Left ventricle myocardium inferior (tissue), 1 donor: Measurements from ENCODE around the gene GAB3. TPM values are rescaled to one million over a fixed set of nuclear protein-coding genes. Genes with fewer than 3 reads are reported as not detected.

Experiments
- DNase-seq: peaks from one replicate; pipeline ENCODE4 v3.0.0-alpha.2; 2020
- H3K27ac ChIP-seq: fragments of 200-600 bp; replicated peaks from 2 replicates; pipeline ENCODE4 v1.8.0; 2021
- H3K27me3 ChIP-seq: fragments of 200-600 bp; 2 replicates; pipeline ENCODE4 v1.8.0; 2021; ENCODE audit warnings: low read depth
- H3K36me3 ChIP-seq: fragments of 200-600 bp; 2 replicates; pipeline ENCODE4 v1.8.0; 2021
- H3K4me1 ChIP-seq: fragments of 200-600 bp; 2 replicates; pipeline ENCODE4 v1.8.0; 2021
- H3K4me3 ChIP-seq: fragments of 200-600 bp; 2 replicates; pipeline ENCODE4 v1.8.0; 2021; ENCODE audit warnings: mild to moderate bottlenecking, moderate library complexity
- H3K9me3 ChIP-seq: fragments of 200-600 bp; replicated peaks from 2 replicates; pipeline ENCODE4 v1.8.0; 2021
- intact Hi-C: fragments of 100-400 bp; cut with micrococcal nuclease; formaldehyde crosslinking; loops from one replicate; pipeline ENCODE4 v1.11.0; 2022
- total RNA-seq: library from RNA; stranded (reverse); fragmentation: NEBNext Ultra II Directional; extraction: Animal tissue kit (Norgen Biotek cat#: 25700); gene quantifications from one replicate; pipeline ENCODE4 v1.2.1, GENCODE V29; 2021
- TF ChIP-seq, protein P1 (sequence below): fragments of 200-600 bp; IDR thresholded peaks from 2 replicates; pipeline ENCODE4 v1.8.0; 2021; ENCODE audit warnings: antibody characterized with exemption, mild to moderate bottlenecking, borderline replicate concordance
- donor health status: DM: no; HTN: yes; CAD: no; lungs with severe emphysema.

Gene GAB3
- total RNA-seq, 1 donor from 2014 or later, result 14.8 TPM

DNA sequence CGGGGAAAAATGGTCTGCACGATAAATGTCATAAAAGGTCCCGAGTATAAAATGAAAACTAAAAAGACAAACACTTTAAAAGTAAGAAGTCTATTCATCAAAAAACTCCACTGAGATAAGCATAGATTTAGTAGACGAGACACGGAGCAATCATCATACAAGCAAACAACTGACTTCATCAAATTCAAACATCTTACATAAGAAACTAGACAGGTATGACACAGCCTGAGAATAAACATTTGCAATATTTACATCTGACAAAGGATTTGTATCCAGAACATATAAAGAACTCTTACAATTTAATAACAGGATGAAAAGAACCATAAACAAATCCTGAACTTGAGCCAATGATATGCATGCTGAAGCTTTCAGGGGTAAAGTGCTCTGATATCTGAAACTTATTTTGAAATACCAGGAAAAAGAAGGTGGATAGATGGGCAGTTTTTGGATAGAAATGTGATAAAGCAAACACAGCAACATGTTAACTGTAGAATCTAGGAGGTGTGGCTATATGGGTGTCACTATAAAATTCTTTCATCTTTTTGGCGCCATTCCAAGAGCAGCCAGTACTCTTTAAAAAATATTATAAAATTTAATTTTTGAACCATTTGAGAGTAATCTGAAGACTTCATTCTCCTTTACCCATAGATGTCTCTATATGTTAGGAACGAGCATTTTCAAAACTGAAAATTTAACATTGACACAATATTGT lies 42.4 kb upstream of the GAB3 start:
- Histone ChIP-seq H3K27ac (no peak overlapping the region), H3K4me1 (no peaks in the 10 kb centered on the region), H3K36me3 (no peaks in the 10 kb centered on the region), H3K27me3 (no peaks in the 10 kb centered on the region), H3K4me3 (no peak overlapping the region), H3K9me3 (no peaks in the 10 kb centered on the region)
- DNase-seq, result no peak
- intact Hi-C loops, result no loop called here
- TF ChIP-seq, protein P1, sequence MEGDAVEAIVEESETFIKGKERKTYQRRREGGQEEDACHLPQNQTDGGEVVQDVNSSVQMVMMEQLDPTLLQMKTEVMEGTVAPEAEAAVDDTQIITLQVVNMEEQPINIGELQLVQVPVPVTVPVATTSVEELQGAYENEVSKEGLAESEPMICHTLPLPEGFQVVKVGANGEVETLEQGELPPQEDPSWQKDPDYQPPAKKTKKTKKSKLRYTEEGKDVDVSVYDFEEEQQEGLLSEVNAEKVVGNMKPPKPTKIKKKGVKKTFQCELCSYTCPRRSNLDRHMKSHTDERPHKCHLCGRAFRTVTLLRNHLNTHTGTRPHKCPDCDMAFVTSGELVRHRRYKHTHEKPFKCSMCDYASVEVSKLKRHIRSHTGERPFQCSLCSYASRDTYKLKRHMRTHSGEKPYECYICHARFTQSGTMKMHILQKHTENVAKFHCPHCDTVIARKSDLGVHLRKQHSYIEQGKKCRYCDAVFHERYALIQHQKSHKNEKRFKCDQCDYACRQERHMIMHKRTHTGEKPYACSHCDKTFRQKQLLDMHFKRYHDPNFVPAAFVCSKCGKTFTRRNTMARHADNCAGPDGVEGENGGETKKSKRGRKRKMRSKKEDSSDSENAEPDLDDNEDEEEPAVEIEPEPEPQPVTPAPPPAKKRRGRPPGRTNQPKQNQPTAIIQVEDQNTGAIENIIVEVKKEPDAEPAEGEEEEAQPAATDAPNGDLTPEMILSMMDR, result no peak

GRCh38 chrX:154791939-154792338 lies 41.1 kb upstream of the GAB3 start:
- intact Hi-C loops, result no loop called here
- Histone ChIP-seq H3K4me1 (no peaks in the 10 kb centered on the region), H3K27ac (no peak overlapping the region), H3K36me3 (no peaks in the 10 kb centered on the region), H3K4me3 (no peak overlapping the region), H3K27me3 (no peaks in the 10 kb centered on the region), H3K9me3 (no peaks in the 10 kb centered on the region)
- DNase-seq, result no peak
- TF ChIP-seq, protein P1, result no peak

DNA sequence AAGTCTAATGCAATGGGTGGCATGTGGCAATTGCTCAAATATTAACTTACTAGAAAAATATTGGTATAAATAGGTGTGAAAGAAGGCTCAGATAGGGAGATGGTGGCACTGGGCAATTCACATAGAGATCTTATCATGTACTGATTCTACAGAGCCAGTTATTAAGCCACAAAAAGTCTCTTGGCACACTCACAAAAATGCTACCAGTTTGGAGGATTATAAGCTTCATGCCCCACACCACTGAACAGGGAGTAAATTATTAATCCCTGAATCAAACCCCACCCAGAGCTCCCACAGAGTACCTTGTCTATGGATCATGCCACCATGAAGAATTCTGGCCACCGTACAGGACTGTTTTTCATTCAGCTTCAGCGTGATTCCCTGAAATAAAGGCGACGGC lies 40.6 kb upstream of the GAB3 start:
- no peak overlapping the region for H3K4me3 ChIP-seq
- TF ChIP-seq, protein P1, result no peak
- intact Hi-C loops, result no loop called here
- no peaks in the 10 kb centered on the region for H3K9me3 ChIP-seq
- no peaks in the 10 kb centered on the region for H3K27me3 ChIP-seq
- no peak overlapping the region for H3K27ac ChIP-seq
- no peak for DNase-seq
- no peaks in the 10 kb centered on the region for H3K36me3 ChIP-seq
- no peaks in the 10 kb centered on the region for H3K4me1 ChIP-seq

DNA sequence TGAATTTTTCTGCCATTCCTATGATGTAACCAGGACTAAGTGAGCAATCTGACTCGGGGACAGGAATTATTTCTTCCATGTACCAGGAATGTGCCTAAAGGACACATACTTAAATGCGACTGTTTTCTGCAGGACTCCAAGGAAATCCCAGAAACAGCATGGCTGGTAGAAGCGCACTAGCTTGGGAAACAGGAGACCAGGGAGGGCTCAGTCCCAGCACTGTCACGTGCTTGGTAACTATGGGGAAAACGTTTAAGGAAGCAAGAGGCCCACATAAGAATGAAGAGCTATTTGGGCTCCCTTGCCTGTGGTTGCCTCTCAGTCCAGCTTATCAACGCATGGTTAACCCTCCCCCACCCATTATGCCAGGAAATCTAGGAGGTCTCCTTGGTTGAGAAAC lies 34.8 kb upstream of the GAB3 start:
- TF ChIP-seq, protein P1, result no peak
- H3K4me1 ChIP-seq, result no peaks in the 10 kb centered on the region
- no peaks in the 10 kb centered on the region for H3K9me3 ChIP-seq
- no peak overlapping the region for H3K27ac ChIP-seq
- H3K4me3 ChIP-seq, result no peak overlapping the region
- intact Hi-C loops, result no loop called here
- H3K27me3 ChIP-seq, result no peaks in the 10 kb centered on the region
- no peaks in the 10 kb centered on the region for H3K36me3 ChIP-seq
- DNase-seq, result no peak

DNA sequence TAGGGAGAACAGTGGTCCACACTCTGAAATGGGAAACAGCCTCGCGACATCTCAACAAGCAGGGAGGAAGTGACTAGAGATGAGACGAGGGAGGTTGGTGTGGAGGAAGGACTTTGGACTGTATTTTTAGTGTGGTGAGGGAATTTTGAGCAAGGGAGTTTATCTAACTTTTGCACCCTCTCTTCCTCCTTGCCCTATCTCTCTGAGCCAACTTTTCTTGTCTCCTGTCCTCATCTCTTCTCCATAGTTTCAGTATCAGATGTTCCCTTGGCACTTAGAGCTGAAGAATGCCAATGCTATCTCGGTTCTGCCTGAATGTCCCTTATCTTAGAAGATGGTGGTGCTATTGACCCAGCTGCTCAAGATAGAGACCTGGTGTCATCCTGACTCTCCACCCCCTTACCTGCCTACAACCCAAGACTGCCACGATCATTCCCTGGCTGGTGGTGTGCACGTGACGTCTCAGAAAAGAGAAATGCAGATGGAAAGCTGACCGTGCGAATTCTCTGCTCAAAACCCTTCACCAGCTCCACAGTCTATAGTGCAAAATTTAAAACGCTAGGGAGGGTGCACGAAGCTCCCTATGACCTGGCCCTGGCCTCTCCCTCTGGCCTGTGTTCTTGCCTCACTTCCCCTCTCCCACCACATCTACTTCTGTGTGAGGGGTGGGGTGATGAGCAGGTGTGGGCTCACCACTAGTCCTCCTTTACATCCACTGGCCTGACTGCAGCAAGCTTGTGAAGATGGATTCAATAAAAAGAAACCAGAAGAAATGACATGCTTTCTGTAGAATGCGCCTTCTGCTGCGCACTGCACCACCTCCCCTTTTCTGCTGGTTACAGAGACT lies 33.5 kb upstream of the GAB3 start:
- Histone ChIP-seq H3K4me1 (no peaks in the 10 kb centered on the region), H3K36me3 (peaks cover under 1% of the 10 kb centered on the region), H3K27me3 (no peaks in the 10 kb centered on the region), H3K27ac (no peak overlapping the region), H3K9me3 (no peaks in the 10 kb centered on the region), H3K4me3 (no peak overlapping the region)
- intact Hi-C loops, result no loop called here
- DNase-seq, result no peak
- TF ChIP-seq, protein P1, result no peak
